Neuronal stem cell (in vitro differentiated cells): ENCODE results near the gene FAF2.

Experiments used
- DNase-seq: peaks from one replicate; pipeline ENCODE4 v3.0.0-alpha.2; 2013; ENCODE audit warnings: low spot score
- H2AFZ ChIP-seq: one replicate; pipeline ENCODE4 v1.6.1; 2013; ENCODE audit warnings: mild to moderate bottlenecking, low read length, inconsistent platforms
- H2AK5ac ChIP-seq: 2 replicates; pipeline ENCODE4 v1.6.1; 2013; ENCODE audit warnings: low read depth, mild to moderate bottlenecking, inconsistent platforms, low read length, moderate library complexity, mixed read lengths
- H2BK120ac ChIP-seq: 2 replicates; pipeline ENCODE4 v1.6.1; 2013; ENCODE audit warnings: low read depth, mild to moderate bottlenecking, inconsistent platforms, low read length, moderate library complexity, mixed read lengths
- H2BK12ac ChIP-seq: one replicate; pipeline ENCODE4 v1.6.1; 2013; ENCODE audit warnings: low read length, inconsistent platforms
- H2BK15ac ChIP-seq: 2 replicates; pipeline ENCODE4 v1.6.1; 2013; ENCODE audit warnings: mild to moderate bottlenecking, low read length, inconsistent platforms, mixed read lengths
- H2BK5ac ChIP-seq: one replicate; pipeline ENCODE4 v1.6.1; 2013; ENCODE audit warnings: inconsistent platforms, mild to moderate bottlenecking, low read length, moderate library complexity
- H3K14ac ChIP-seq: one replicate; pipeline ENCODE4 v1.6.1; 2013; ENCODE audit warnings: low read length, inconsistent platforms
- H3K18ac ChIP-seq: 2 replicates; pipeline ENCODE4 v1.6.1; 2013; ENCODE audit warnings: low read length, inconsistent platforms
- H3K23ac ChIP-seq: 2 replicates; pipeline ENCODE4 v1.6.1; 2013; ENCODE audit warnings: low read depth, mild to moderate bottlenecking, mixed read lengths, low read length, inconsistent platforms; ENCODE audit not compliant: poor library complexity
- H3K27ac ChIP-seq: replicated peaks from 3 replicates; pipeline ENCODE4 v1.5.1; 2013; ENCODE audit warnings: low read length, inconsistent platforms
- H3K27me3 ChIP-seq, 3 experiments: 2 replicates each; pipeline ENCODE4 v1.6.1; 2013; ENCODE audit warnings: low read length in 3 of 3, mild to moderate bottlenecking in 2 of 3, inconsistent platforms in 1 of 3, low read depth in 1 of 3, mixed read lengths in 1 of 3, moderate library complexity in 1 of 3; ENCODE audit not compliant: control insufficient read depth in 3 of 3, insufficient read depth in 3 of 3
- H3K36me3 ChIP-seq, 2 donors: replicated peaks in 1 of 2; 2 replicates each; pipeline ENCODE4 v1.6.1; 2013; ENCODE audit warnings: low read length in 2 of 2; ENCODE audit not compliant: control insufficient read depth in 2 of 2, insufficient read depth in 2 of 2
- H3K4ac ChIP-seq: 2 replicates; pipeline ENCODE4 v1.6.1; 2013; ENCODE audit warnings: inconsistent platforms, mild to moderate bottlenecking, low read length, moderate library complexity
- H3K4me1 ChIP-seq, 2 donors: 1 replicate in 1 of 2; 2 replicates in 1 of 2; pipeline ENCODE4 v1.6.1; 2013; ENCODE audit warnings: low read length in 2 of 2, low read depth in 1 of 2; ENCODE audit not compliant: control insufficient read depth in 2 of 2, insufficient read depth in 1 of 2
- H3K4me2 ChIP-seq: one replicate; pipeline ENCODE4 v1.6.1; 2013; ENCODE audit warnings: mild to moderate bottlenecking, low read length, inconsistent platforms; ENCODE audit not compliant: insufficient read depth, poor library complexity, severe bottlenecking
- H3K4me3 ChIP-seq, 2 donors: 2 replicates each; pipeline ENCODE4 v1.5.1; 2013; ENCODE audit warnings: low read length in 2 of 2, mild to moderate bottlenecking in 2 of 2, inconsistent platforms in 1 of 2, moderate library complexity in 1 of 2
- H3K79me1 ChIP-seq: one replicate; pipeline ENCODE4 v1.6.1; 2013; ENCODE audit warnings: low read depth, mild to moderate bottlenecking, inconsistent platforms, low read length, moderate library complexity
- H3K9ac ChIP-seq: one replicate; pipeline ENCODE4 v1.6.1; 2013; ENCODE audit warnings: mild to moderate bottlenecking, low read depth, low read length, inconsistent platforms; ENCODE audit not compliant: poor library complexity
- H3K9me3 ChIP-seq, 2 donors: replicated peaks in 1 of 2; 2 replicates each; pipeline versions ENCODE3 to v1.6.1; 2013; ENCODE audit warnings: low read length in 2 of 2, mild to moderate bottlenecking in 2 of 2, inconsistent platforms in 1 of 2, low read depth in 1 of 2, mixed read lengths in 1 of 2, moderate library complexity in 1 of 2; ENCODE audit not compliant: control insufficient read depth in 2 of 2, insufficient read depth in 1 of 2
- H4K8ac ChIP-seq: one replicate; pipeline ENCODE4 v1.6.1; 2013; ENCODE audit warnings: low read depth, mild to moderate bottlenecking, inconsistent platforms, low read length, moderate library complexity
- H4K91ac ChIP-seq: one replicate; pipeline ENCODE4 v1.6.1; 2013; ENCODE audit warnings: low read length, low read depth, mild to moderate bottlenecking, inconsistent platforms; ENCODE audit not compliant: poor library complexity
- WGBS, 2 donors: extraction: QIAGEN DNeasy Blood & Tissue Kit; methylation state at CpG; one replicate each; pipeline ENCODE4 v1.1.7; 2013; ENCODE audit warnings: missing lambda C conversion rate in 2 of 2, mixed read lengths in 1 of 2; ENCODE audit not compliant: insufficient read length in 2 of 2, insufficient replicate concordance in 1 of 2; ENCODE audit errors: extremely low coverage in 2 of 2; 5-methylcytosine and 5-hydroxymethylcytosine counted together

FAF2 gene

DNA sequence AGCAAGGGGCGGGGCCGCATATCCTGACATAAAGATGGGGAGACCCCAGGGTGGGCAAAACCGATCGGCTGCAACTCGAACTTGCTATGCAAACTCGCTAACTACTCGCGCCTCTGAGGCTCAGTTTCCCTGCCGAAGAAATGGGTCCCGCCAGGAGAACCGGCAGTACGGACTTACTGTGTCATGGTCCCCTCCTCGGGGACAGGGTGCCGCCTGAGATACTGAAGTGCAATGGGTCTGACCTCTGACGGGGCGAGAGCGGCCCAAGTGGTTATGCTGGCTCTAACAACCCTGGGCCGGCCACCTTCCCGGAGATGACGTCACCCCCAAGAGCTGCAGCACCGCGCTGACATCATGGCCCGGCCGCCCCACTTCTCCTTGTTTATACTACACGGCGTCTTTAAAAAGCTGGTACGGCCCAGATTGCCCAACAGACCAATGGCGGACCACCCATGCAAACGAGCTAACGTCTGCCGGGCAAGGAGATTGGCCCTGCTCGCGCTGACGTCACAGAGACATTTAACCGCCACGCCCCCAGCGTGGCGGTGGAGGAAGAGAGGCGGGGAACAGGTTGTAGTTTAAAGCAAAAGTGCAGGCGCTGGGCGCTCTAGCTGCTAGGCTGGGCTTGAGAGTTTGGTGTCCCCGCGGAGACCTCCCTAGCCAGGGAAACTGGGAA, 89.5 kb downstream of the FAF2 start:
- H3K27ac ChIP-seq = peak overlapping the region; percentile 93
- peak; percentile 98 for DNase-seq

DNA sequence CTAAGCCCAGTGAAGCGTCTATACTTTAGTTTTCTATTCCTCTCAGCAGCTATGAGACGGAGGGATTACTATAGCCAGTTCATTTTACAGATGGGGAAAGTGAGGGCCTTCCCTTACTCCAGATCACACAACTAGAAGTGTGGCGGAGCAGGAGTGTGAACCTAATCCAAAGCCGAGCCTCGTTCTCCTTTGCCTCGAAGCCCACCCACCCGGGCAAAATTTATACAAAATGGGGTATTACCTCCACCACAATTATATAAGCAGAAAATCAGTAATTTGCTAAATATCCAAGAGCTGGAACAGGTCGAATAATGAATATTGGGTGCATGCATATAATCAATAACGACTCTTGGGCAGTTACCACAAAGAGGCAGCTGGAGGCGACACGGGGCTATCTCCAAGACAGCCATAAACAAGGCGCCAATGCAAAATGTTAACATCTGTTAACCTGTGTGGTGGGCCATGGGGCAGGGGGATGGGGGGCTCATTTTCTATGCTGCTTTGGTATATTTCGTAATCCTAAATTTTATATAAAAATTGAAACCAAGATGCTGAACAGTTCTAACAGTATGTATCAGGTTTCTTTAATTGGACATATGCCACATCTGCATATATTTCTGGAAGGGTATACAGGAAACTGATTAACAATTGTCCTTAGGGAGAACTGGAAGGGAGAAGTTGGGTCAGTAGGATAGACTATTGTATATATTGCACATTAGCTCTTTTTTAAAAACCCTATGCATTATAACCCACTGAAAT, 90.2 kb downstream of the FAF2 start:
- no peak overlapping the region for H2BK120ac ChIP-seq
- no CpG with 5 or more reads among the region's 13 CpGs for WGBS, 2 donors
- H3K9me3 ChIP-seq = no peaks in the 10 kb centered on the region
- H3K4me3 ChIP-seq = peak overlapping the region; percentile 49 to 92
- H3K79me1 ChIP-seq = peaks cover 9% of the 10 kb centered on the region
- no peak overlapping the region for H3K23ac ChIP-seq
- H3K14ac ChIP-seq = no peak overlapping the region
- H3K27me3 ChIP-seq = peaks cover 0 to 11% (median 0%) of the 10 kb centered on the region in 3 experiments
- no peak overlapping the region for H4K8ac ChIP-seq
- H3K18ac ChIP-seq = peak overlapping the region; percentile 55
- no peak for DNase-seq
- H3K4me1 ChIP-seq = peaks cover 17 to 32% of the 10 kb centered on the region in 2 donors
- H3K4me2 ChIP-seq = peak overlapping the region; percentile 72
- H2AFZ ChIP-seq = peak overlapping the region; percentile 82
- no peak overlapping the region for H2BK12ac ChIP-seq
- peak overlapping the region; percentile 82 for H3K27ac ChIP-seq
- peaks cover 6 to 19% of the 10 kb centered on the region in 2 donors for H3K36me3 ChIP-seq
- no peak overlapping the region for H4K91ac ChIP-seq
- H3K4ac ChIP-seq = no peak overlapping the region
- H2BK5ac ChIP-seq = no peak overlapping the region
- H3K9ac ChIP-seq = no peak overlapping the region
- no peak overlapping the region for H2BK15ac ChIP-seq
- no peak overlapping the region for H2AK5ac ChIP-seq

More for the DNA sequence above, 89.5 kb downstream of the FAF2 start:
- peak overlapping the region; percentile 72 for H3K4me2 ChIP-seq
- peak overlapping the region; percentile 18 for H3K23ac ChIP-seq
- peak overlapping the region; percentile 92 for H2AFZ ChIP-seq
- no CpG with 5 or more reads among the region's 43 CpGs for WGBS, 2 donors
- H3K4ac ChIP-seq = peak overlapping the region; percentile 71
- H3K79me1 ChIP-seq = peaks cover 15% of the 10 kb centered on the region
- H2AK5ac ChIP-seq = peak overlapping the region; percentile 85
- peaks cover 0 to 7% (median 0%) of the 10 kb centered on the region in 3 experiments for H3K27me3 ChIP-seq
- peak overlapping the region; percentile 90 for H4K91ac ChIP-seq
- H3K9ac ChIP-seq = peak overlapping the region; percentile 95
- no peaks in the 10 kb centered on the region for H3K9me3 ChIP-seq
- peak overlapping the region; percentile 99 for H3K18ac ChIP-seq
- no peak overlapping the region for H2BK120ac ChIP-seq
- H3K36me3 ChIP-seq = peaks cover 8 to 27% of the 10 kb centered on the region in 2 donors
- peaks cover 17 to 32% of the 10 kb centered on the region in 2 donors for H3K4me1 ChIP-seq
- no peak overlapping the region for H2BK12ac ChIP-seq
- H2BK15ac ChIP-seq = peak overlapping the region; percentile 95
- peak overlapping the region; percentile 32 for H3K14ac ChIP-seq
- peak overlapping the region; percentile 92 to 98 for H3K4me3 ChIP-seq
- peak overlapping the region; percentile 96 for H2BK5ac ChIP-seq
- H4K8ac ChIP-seq = no peak overlapping the region

DNA sequence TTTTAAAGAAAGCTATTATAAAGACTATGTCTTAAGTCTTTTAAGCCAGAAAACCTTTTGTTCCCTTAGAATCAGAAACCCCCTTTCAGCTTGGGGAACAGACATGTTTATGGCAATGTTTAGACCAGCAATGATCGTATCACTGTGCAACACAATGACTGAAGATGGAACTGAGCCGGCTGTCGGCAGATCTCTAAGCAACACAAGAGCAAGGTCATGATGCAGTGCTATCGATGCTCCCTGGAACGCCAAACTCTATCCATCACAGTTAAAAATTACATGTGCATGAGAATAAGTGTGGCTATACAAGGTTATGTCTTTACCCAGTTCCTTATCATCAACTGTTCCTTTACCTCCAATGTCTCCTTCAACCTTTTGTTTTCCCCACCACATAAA, 90.8 kb downstream of the FAF2 start:
- Histone ChIP-seq H3K79me1 (peaks cover 3% of the 10 kb centered on the region), H3K4me2 (no peak overlapping the region), H2AK5ac (no peak overlapping the region), H4K91ac (no peak overlapping the region), H3K14ac (no peak overlapping the region), H3K9ac (no peak overlapping the region), H3K27ac (no peak overlapping the region), H3K18ac (no peak overlapping the region), H4K8ac (no peak overlapping the region), H3K4ac (no peak overlapping the region), H2BK15ac (no peak overlapping the region), H2AFZ (no peak overlapping the region), H3K23ac (no peak overlapping the region), H3K9me3 (no peaks in the 10 kb centered on the region), H3K36me3 (peaks cover 6 to 15% of the 10 kb centered on the region in 2 donors), H3K4me3 (no peak overlapping the region), H3K27me3 (peaks cover 0 to 16% (median 0%) of the 10 kb centered on the region in 3 experiments), H2BK120ac (no peak overlapping the region), H2BK5ac (no peak overlapping the region), H3K4me1 (peaks cover 21 to 32% of the 10 kb centered on the region in 2 donors), H2BK12ac (no peak overlapping the region)
- no peak for DNase-seq
- no CpG with 5 or more reads among the region's 5 CpGs for WGBS, 2 donors

DNA sequence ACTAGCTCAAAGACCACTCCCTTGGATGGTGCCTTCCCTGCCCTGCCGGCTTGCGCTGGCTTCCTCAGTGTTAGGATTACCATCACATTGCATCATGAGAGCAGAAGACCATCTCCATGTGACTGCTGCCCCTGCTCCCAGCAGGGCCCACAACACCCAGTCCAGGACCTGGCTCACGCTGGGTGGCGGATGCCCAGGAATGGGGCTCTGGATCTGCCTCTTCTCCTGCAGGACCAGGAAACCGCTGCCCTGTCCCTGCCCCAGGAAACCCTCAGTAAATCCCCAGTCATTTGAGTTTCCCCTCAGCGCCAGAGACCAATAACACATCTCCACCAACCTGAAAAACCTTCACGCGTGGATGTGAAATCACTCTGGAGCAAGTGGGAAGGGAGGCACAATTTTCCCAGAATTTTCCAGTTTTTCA, 92.3 kb downstream of the FAF2 start:
- no CpG with 5 or more reads among the region's 8 CpGs for WGBS, 2 donors
- no peak overlapping the region for H3K4me3 ChIP-seq
- H3K27me3 ChIP-seq = peaks cover 0 to 29% (median 4%) of the 10 kb centered on the region in 3 experiments
- peaks cover 2% of the 10 kb centered on the region for H3K79me1 ChIP-seq
- no peaks in the 10 kb centered on the region for H3K9me3 ChIP-seq
- no peak for DNase-seq
- H3K18ac ChIP-seq = no peak overlapping the region
- no peak overlapping the region for H3K27ac ChIP-seq
- H3K4ac ChIP-seq = no peak overlapping the region
- no peak overlapping the region for H2BK15ac ChIP-seq
- no peak overlapping the region for H4K91ac ChIP-seq
- no peak overlapping the region for H3K4me2 ChIP-seq
- no peak overlapping the region for H2AK5ac ChIP-seq
- H2BK12ac ChIP-seq = no peak overlapping the region
- no peak overlapping the region for H2BK120ac ChIP-seq
- H3K36me3 ChIP-seq = peaks cover 0 to under 1% of the 10 kb centered on the region in 2 donors
- H3K23ac ChIP-seq = no peak overlapping the region
- peaks cover 18 to 23% of the 10 kb centered on the region in 2 donors for H3K4me1 ChIP-seq
- H2AFZ ChIP-seq = no peak overlapping the region
- no peak overlapping the region for H3K9ac ChIP-seq
- no peak overlapping the region for H4K8ac ChIP-seq
- H2BK5ac ChIP-seq = no peak overlapping the region
- no peak overlapping the region for H3K14ac ChIP-seq
